Stimulated activated CD8-positive, alpha-beta memory T cell treated with anti-CD3 and anti-CD28 coated beads, Interleukin-12 subunit alpha, Interleukin-12 subunit beta, amount 100 ng/mL, for 24 hours (primary cell): ENCODE measurements around the gene MTX3.
A peak's percentile ranks its signal among the peaks of the same experiment; 100 is the strongest.

Experiments used
- DNase-seq: peaks from one replicate; pipeline ENCODE4 v3.0.0-alpha.2; 2020; ENCODE audit errors: extremely low read depth

MTX3 gene

GRCh38 chr5:79990598-79991507 lies at the start of gene MTX3:
MTX3 (minus strand) TSS chr5:79991262; CDS start chr5:79991238, 24 bp downstream.
- peak; percentile 76 for DNase-seq

GRCh38 chr5:80039650-80040049 lies 48.6 kb upstream of the MTX3 start:
- no peak for DNase-seq

- no peak for DNase-seq
Measured at GRCh38 chr5:80037366-80037765, 46.3 kb upstream of the MTX3 start.

GRCh38 chr5:80036615-80037014 lies 45.6 kb upstream of the MTX3 start:
- no peak for DNase-seq

- no peak for DNase-seq
Measured at GRCh38 chr5:80035839-80036238, 44.8 kb upstream of the MTX3 start.

GRCh38 chr5:80034962-80035821 lies 44.1 kb upstream of the MTX3 start, which contains the start of gene THBS4:
THBS4 (plus strand) TSS chr5:80035348; CDS start chr5:80035538, 190 bp downstream.
- no peak for DNase-seq

GRCh38 chr5:80034559-80034958 lies 43.5 kb upstream of the MTX3 start:
- DNase-seq: no peak

- DNase-seq: no peak
Measured at GRCh38 chr5:80033513-80033912, 42.5 kb upstream of the MTX3 start.

- no peak for DNase-seq
Measured at GRCh38 chr5:80031109-80031508, 40.0 kb upstream of the MTX3 start.

- no peak for DNase-seq
Measured at GRCh38 chr5:80026841-80027240, 35.8 kb upstream of the MTX3 start.

GRCh38 chr5:80025069-80025468 lies 34.0 kb upstream of the MTX3 start:
- DNase-seq: no peak

- DNase-seq: no peak
Measured at GRCh38 chr5:80010754-80011392, 19.8 kb upstream of the MTX3 start.

GRCh38 chr5:80008995-80009765 lies 18.1 kb upstream of the MTX3 start:
- no peak for DNase-seq

- no peak for DNase-seq
Measured at GRCh38 chr5:80002677-80003076, 11.6 kb upstream of the MTX3 start.

- no peak for DNase-seq
Measured at GRCh38 chr5:79999722-80000121, 8.7 kb upstream of the MTX3 start.

GRCh38 chr5:79992891-79993657 lies 2.0 kb upstream of the MTX3 start:
- no peak for DNase-seq

GRCh38 chr5:79990205-79990597 lies 861 bp downstream of the MTX3 start:
- no peak for DNase-seq

- DNase-seq: no peak
Measured at GRCh38 chr5:79986260-79986659, 4.8 kb downstream of the MTX3 start.

GRCh38 chr5:79985288-79985687 lies 5.8 kb downstream of the MTX3 start:
- DNase-seq: no peak

GRCh38 chr5:79984363-79984762 lies 6.7 kb downstream of the MTX3 start:
- no peak for DNase-seq

GRCh38 chr5:79983618-79984017 lies 7.4 kb downstream of the MTX3 start:
- DNase-seq: no peak
